D721Med (cell line): ENCODE results near the gene SMIM3.
"Not testable (repeated sequence)": the region's sequence is repeated elsewhere in the genome, so short reads cannot be mapped to it uniquely, and the experiment has no call there.

Experiments used
- DNase-seq: peaks from one replicate; pipeline ENCODE4 v3.0.0; 2011; ENCODE audit warnings: low spot score; ENCODE audit not compliant: insufficient read length
- FAIRE-seq: peaks from 2 replicates; lab custom pipeline; 2011; peaks lifted over from hg19 to GRCh38; lab: Jason Lieb, UNC
- CTCF ChIP-seq: IDR thresholded peaks from 2 replicates; pipeline ENCODE4 v1.5.1; 2012; ENCODE audit warnings: mild to moderate bottlenecking, control low read depth; ENCODE audit not compliant: insufficient read depth; ENCODE audit errors: missing control alignments

SMIM3 gene

GRCh38 chr5:150797384-150797783 is 18.8 kb downstream of the SMIM3 start:
- FAIRE-seq (no peak), DNase-seq (no peak)
- no peak for TF ChIP-seq CTCF

- FAIRE-seq (no peak), DNase-seq (no peak)
- TF ChIP-seq CTCF, result peak; percentile 71
Measured at GRCh38 chr5:150801117-150801927, 22.8 kb downstream of the SMIM3 start.

- no peak for DNase-seq
- TF ChIP-seq CTCF, result no peak
- FAIRE-seq, result no peak
Measured at GRCh38 chr5:150804388-150804787, 25.8 kb downstream of the SMIM3 start.

- TF ChIP-seq CTCF, result no peak
- FAIRE-seq (no peak), DNase-seq (no peak)
Measured at GRCh38 chr5:150809363-150809762, 30.8 kb downstream of the SMIM3 start.

GRCh38 chr5:150815010-150815409 is 36.5 kb downstream of the SMIM3 start:
- no peak for TF ChIP-seq CTCF
- FAIRE-seq, result no peak
- no peak for DNase-seq

GRCh38 chr5:150816946-150817345 is 38.4 kb downstream of the SMIM3 start:
- DNase-seq (no peak), FAIRE-seq (no peak)
- TF ChIP-seq CTCF, result no peak

GRCh38 chr5:150829744-150830143 is 51.2 kb downstream of the SMIM3 start:
- TF ChIP-seq CTCF, result no peak
- DNase-seq, result no peak
- no peak for FAIRE-seq

GRCh38 chr5:150831821-150832220 is 53.3 kb downstream of the SMIM3 start:
- FAIRE-seq, result not testable (repeated sequence)

More at GRCh38 chr5:150831821-150832220, 53.3 kb downstream of the SMIM3 start:
- not testable (repeated sequence) for DNase-seq
